Upper lobe of left lung (tissue), 4 donors: ENCODE results near the gene WNT9B.

Source experiments
- CTCF ChIP-seq, 6 experiments: fragments of 450-650 bp in 4 of 6; fragments of 200-600 bp in 2 of 6; sonication (generic) in 2 of 6; IDR thresholded peaks; one replicate each; pipeline ENCODE4 v1.5.1; 2016 to 2019; ENCODE audit warnings: antibody characterized with exemption in 6 of 6
- EP300 ChIP-seq, 4 donors: sonication (generic); formaldehyde crosslinking; IDR thresholded peaks; one replicate each; pipeline ENCODE4 v1.5.1; 2017; ENCODE audit warnings: antibody characterized with exemption in 4 of 4, control low read depth in 2 of 4
- POLR2AphosphoS5 ChIP-seq, 2 donors: sonication (generic); formaldehyde crosslinking; IDR thresholded peaks; one replicate each; pipeline ENCODE4 v1.5.1; 2017; ENCODE audit warnings: antibody characterized with exemption in 2 of 2

- TF ChIP-seq CTCF (IDR thresholded peaks at IDR 0.05) (no peak), POLR2AphosphoS5 (IDR thresholded peaks at IDR 0.05) (no peak), EP300 (IDR thresholded peaks at IDR 0.05) (no peak)
Observed at GRCh38 chr17:46885415-46886309, 34.3 kb downstream of the WNT9B start.
